Measurements from ENCODE around the gene MGAT4A.
"Not testable (repeated sequence)": the region's sequence is repeated elsewhere in the genome, so short reads cannot be mapped to it uniquely, and the experiment has no call there.

The MGAT4A gene

GRCh38 chr2:98757904-98758421, 27.0 kb upstream of the MGAT4A start:
- no peak overlapping the region for H3K4me3 ChIP-seq (ENCODE audit: low read length)
- H3K9me2 ChIP-seq (replicated peaks; ENCODE audit: insufficient read depth, low read length): no peaks in the 10 kb centered on the region
- H3K36me3 ChIP-seq (replicated peaks; ENCODE audit: insufficient read depth, low read length): no peaks in the 10 kb centered on the region
- no peaks in the 10 kb centered on the region for H3K9me3 ChIP-seq (replicated peaks; ENCODE audit: insufficient read depth, low read length)
- no peaks in the 10 kb centered on the region for H3K27me3 ChIP-seq (replicated peaks; ENCODE audit: insufficient read depth, low read length)
- H3K27ac ChIP-seq (ENCODE audit: low read length): no peak overlapping the region
- H4K20me1 ChIP-seq (ENCODE audit: insufficient read depth, low read length): no peaks in the 10 kb centered on the region
- H3K4me1 ChIP-seq (ENCODE audit: low read length): no peaks in the 10 kb centered on the region
- H3K79me2 ChIP-seq (ENCODE audit: low read length): no peaks in the 10 kb centered on the region
- no peak overlapping the region for H3K9ac ChIP-seq (ENCODE audit: low read length)
- no peak overlapping the region for H3K4me2 ChIP-seq (ENCODE audit: low read depth, low read length)
- no peak for DNase-seq
- no peak overlapping the region for H2AFZ ChIP-seq (ENCODE audit: low read length)
- TF ChIP-seq EZH2 (optimal IDR thresholded peaks at IDR 0.05; ENCODE audit: low read depth, low read length) (no peak), CTCF (IDR thresholded peaks at IDR 0.05; ENCODE audit: low read length) (no peak), EZH2phosphoT487 (IDR thresholded peaks at IDR 0.05; ENCODE audit: low read length) (no peak)
- H3F3A ChIP-seq (ENCODE audit: insufficient read depth, low read length): no peaks in the 10 kb centered on the region

GRCh38 chr2:98753801-98754200, 22.9 kb upstream of the MGAT4A start:
- no peaks in the 10 kb centered on the region for H3K27me3 ChIP-seq (replicated peaks; ENCODE audit: insufficient read depth, low read length)
- no peaks in the 10 kb centered on the region for H3K4me1 ChIP-seq (ENCODE audit: low read length)

GRCh38 chr2:98752711-98753110, 21.8 kb upstream of the MGAT4A start:
- H3K9me2 ChIP-seq (replicated peaks; ENCODE audit: insufficient read depth, low read length); H4K20me1 ChIP-seq (ENCODE audit: insufficient read depth, low read length); H3K4me3 ChIP-seq (ENCODE audit: low read length); H3K36me3 ChIP-seq (replicated peaks; ENCODE audit: insufficient read depth, low read length); H3K27me3 ChIP-seq (replicated peaks; ENCODE audit: insufficient read depth, low read length); DNase-seq; H3F3A ChIP-seq (ENCODE audit: insufficient read depth, low read length); H2AFZ ChIP-seq (ENCODE audit: low read length); H3K9ac ChIP-seq (ENCODE audit: low read length); H3K27ac ChIP-seq (ENCODE audit: low read length); H3K4me1 ChIP-seq (ENCODE audit: low read length); H3K9me3 ChIP-seq (replicated peaks; ENCODE audit: insufficient read depth, low read length); H3K4me2 ChIP-seq (ENCODE audit: low read depth, low read length); H3K79me2 ChIP-seq (ENCODE audit: low read length): not testable (repeated sequence)

More at GRCh38 chr2:98753801-98754200, 22.9 kb upstream of the MGAT4A start:
- H3K4me3 ChIP-seq (ENCODE audit: low read length): no peak overlapping the region
- H3K9me2 ChIP-seq (replicated peaks; ENCODE audit: insufficient read depth, low read length): no peaks in the 10 kb centered on the region
- no peak overlapping the region for H3K4me2 ChIP-seq (ENCODE audit: low read depth, low read length)
- H3F3A ChIP-seq (ENCODE audit: insufficient read depth, low read length): no peaks in the 10 kb centered on the region
- DNase-seq: no peak
- H3K27ac ChIP-seq (ENCODE audit: low read length): no peak overlapping the region
- H2AFZ ChIP-seq (ENCODE audit: low read length): no peak overlapping the region
- no peak overlapping the region for H3K9ac ChIP-seq (ENCODE audit: low read length)
- no peaks in the 10 kb centered on the region for H3K36me3 ChIP-seq (replicated peaks; ENCODE audit: insufficient read depth, low read length)
- TF ChIP-seq CTCF (IDR thresholded peaks at IDR 0.05; ENCODE audit: low read length) (no peak), EZH2 (optimal IDR thresholded peaks at IDR 0.05; ENCODE audit: low read depth, low read length) (no peak), EZH2phosphoT487 (IDR thresholded peaks at IDR 0.05; ENCODE audit: low read length) (no peak)
- no peaks in the 10 kb centered on the region for H4K20me1 ChIP-seq (ENCODE audit: insufficient read depth, low read length)
- no peaks in the 10 kb centered on the region for H3K9me3 ChIP-seq (replicated peaks; ENCODE audit: insufficient read depth, low read length)
- H3K79me2 ChIP-seq (ENCODE audit: low read length): no peaks in the 10 kb centered on the region

- H3K9ac ChIP-seq (ENCODE audit: low read length): no peak overlapping the region
- H3F3A ChIP-seq (ENCODE audit: insufficient read depth, low read length): no peaks in the 10 kb centered on the region
- no peak overlapping the region for H2AFZ ChIP-seq (ENCODE audit: low read length)
- no peaks in the 10 kb centered on the region for H3K79me2 ChIP-seq (ENCODE audit: low read length)
- no peak overlapping the region for H3K27ac ChIP-seq (ENCODE audit: low read length)
- no peaks in the 10 kb centered on the region for H3K9me3 ChIP-seq (replicated peaks; ENCODE audit: insufficient read depth, low read length)
- no peaks in the 10 kb centered on the region for H4K20me1 ChIP-seq (ENCODE audit: insufficient read depth, low read length)
- H3K9me2 ChIP-seq (replicated peaks; ENCODE audit: insufficient read depth, low read length): no peaks in the 10 kb centered on the region
- TF ChIP-seq EZH2phosphoT487 (IDR thresholded peaks at IDR 0.05; ENCODE audit: low read length): no peak
- TF ChIP-seq EZH2 (optimal IDR thresholded peaks at IDR 0.05; ENCODE audit: low read depth, low read length): no peak
- no peak for TF ChIP-seq CTCF (IDR thresholded peaks at IDR 0.05; ENCODE audit: low read length)
- H3K4me3 ChIP-seq (ENCODE audit: low read length): no peak overlapping the region
- H3K36me3 ChIP-seq (replicated peaks; ENCODE audit: insufficient read depth, low read length): no peaks in the 10 kb centered on the region
- no peak overlapping the region for H3K4me2 ChIP-seq (ENCODE audit: low read depth, low read length)
- no peaks in the 10 kb centered on the region for H3K4me1 ChIP-seq (ENCODE audit: low read length)
- no peak for DNase-seq
- no peaks in the 10 kb centered on the region for H3K27me3 ChIP-seq (replicated peaks; ENCODE audit: insufficient read depth, low read length)
Observed at GRCh38 chr2:98751748-98752147, 20.8 kb upstream of the MGAT4A start.

Measured in MM.1S (cell line).